HepG2 (cell line): ENCODE data around the gene WSCD2.

Experiments used
- AFF4 ChIP-seq: sonication (generic); formaldehyde crosslinking; IDR thresholded peaks from 2 replicates; pipeline ENCODE4 v1.4.0; 2020; ENCODE audit warnings: missing genetic modification reagents
- ARNT ChIP-seq: fragments of 450-650 bp; IDR thresholded peaks from 2 replicates; pipeline ENCODE4 v1.6.1; 2017
- IKZF5 ChIP-seq: IDR thresholded peaks from 2 replicates; pipeline ENCODE4 v1.6.1; 2018; ENCODE audit warnings: missing genetic modification reagents, mild to moderate bottlenecking, missing compliant biosample characterization
- POLR2A ChIP-seq, 2 experiments: IDR thresholded peaks; 2 replicates each; pipeline ENCODE4 v1.6.1; 2011; ENCODE audit warnings: low read depth in 2 of 2, low read length in 2 of 2, mild to moderate bottlenecking in 1 of 2, moderate library complexity in 1 of 2; ENCODE audit not compliant: insufficient read depth in 1 of 2
- SIN3A ChIP-seq: IDR thresholded peaks from 2 replicates; pipeline ENCODE4 v1.6.1; 2011; ENCODE audit warnings: low read depth, mild to moderate bottlenecking, control low read depth, low read length, borderline replicate concordance
- STAT5B ChIP-seq: sonication (generic); formaldehyde crosslinking; IDR thresholded peaks from 2 replicates; pipeline ENCODE4 v1.4.0; 2020; ENCODE audit warnings: missing genetic modification reagents
- TF ChIP-seq, protein P1 (sequence below): sonication (generic); formaldehyde crosslinking; IDR thresholded peaks from 2 replicates; pipeline ENCODE4 v1.5.0; 2020; ENCODE audit warnings: mild to moderate bottlenecking, missing genetic modification reagents, moderate library complexity

GRCh38 chr12:108107293-108107692 is 21.8 kb upstream of the WSCD2 start:
- no peak for TF ChIP-seq IKZF5
- TF ChIP-seq ARNT: no peak
- no peak for TF ChIP-seq SIN3A
- TF ChIP-seq STAT5B (CRISPR knock-in tag): no peak
- no peak for TF ChIP-seq POLR2A (IDR thresholded peaks at IDR 0.05; ENCODE audit: insufficient read depth in 1 of 2, low read depth in 2 of 2, low read length in 2 of 2)
- TF ChIP-seq AFF4 (CRISPR knock-in tag): no peak
- TF ChIP-seq, protein P1, sequence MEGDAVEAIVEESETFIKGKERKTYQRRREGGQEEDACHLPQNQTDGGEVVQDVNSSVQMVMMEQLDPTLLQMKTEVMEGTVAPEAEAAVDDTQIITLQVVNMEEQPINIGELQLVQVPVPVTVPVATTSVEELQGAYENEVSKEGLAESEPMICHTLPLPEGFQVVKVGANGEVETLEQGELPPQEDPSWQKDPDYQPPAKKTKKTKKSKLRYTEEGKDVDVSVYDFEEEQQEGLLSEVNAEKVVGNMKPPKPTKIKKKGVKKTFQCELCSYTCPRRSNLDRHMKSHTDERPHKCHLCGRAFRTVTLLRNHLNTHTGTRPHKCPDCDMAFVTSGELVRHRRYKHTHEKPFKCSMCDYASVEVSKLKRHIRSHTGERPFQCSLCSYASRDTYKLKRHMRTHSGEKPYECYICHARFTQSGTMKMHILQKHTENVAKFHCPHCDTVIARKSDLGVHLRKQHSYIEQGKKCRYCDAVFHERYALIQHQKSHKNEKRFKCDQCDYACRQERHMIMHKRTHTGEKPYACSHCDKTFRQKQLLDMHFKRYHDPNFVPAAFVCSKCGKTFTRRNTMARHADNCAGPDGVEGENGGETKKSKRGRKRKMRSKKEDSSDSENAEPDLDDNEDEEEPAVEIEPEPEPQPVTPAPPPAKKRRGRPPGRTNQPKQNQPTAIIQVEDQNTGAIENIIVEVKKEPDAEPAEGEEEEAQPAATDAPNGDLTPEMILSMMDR (CRISPR knock-in tag): no peak
